Endothelial cell of hepatic sinusoid (primary cell): ENCODE measurements around the gene RABGGTA.

Experiments
- in situ Hi-C: cut with HindIII; loops from 2 replicates; pipeline ENCODE4 v1.10.0; 2017; ENCODE audit warnings: low sequenced_read_pairs

Gene RABGGTA

GRCh38 chr14:24307156-24307574 is 35.8 kb upstream of the RABGGTA start:
- in situ Hi-C loops, result no loop called here

- in situ Hi-C loops, result no loop called here
Observed at GRCh38 chr14:24304019-24304387, 32.6 kb upstream of the RABGGTA start.

- in situ Hi-C loops, result no loop called here
Observed at GRCh38 chr14:24300326-24300980, 29.1 kb upstream of the RABGGTA start.

GRCh38 chr14:24299255-24300191 is 28.1 kb upstream of the RABGGTA start, which contains the start of the genes DHRS1 and NOP9:
TSS of gene DHRS1 (minus strand) at chr14:24299780. CDS start at chr14:24299106, 674 bp downstream.
TSS of gene NOP9 (plus strand) at chr14:24299850. CDS start at chr14:24299955, 105 bp downstream.
- in situ Hi-C loops, result loop anchor here (5.0 to 10.0 kb wide), 2 partner anchors 37 to 95 kb away; partner anchors contain the start of genes TGM1 and TSSK4

GRCh38 chr14:24298892-24299254 is 27.5 kb upstream of the RABGGTA start:
- in situ Hi-C loops, result loop anchor here (5.0 to 10.0 kb wide), 2 partner anchors 37 to 94 kb away; partner anchors contain the start of genes TGM1 and TSSK4

GRCh38 chr14:24297190-24297964 is 26.0 kb upstream of the RABGGTA start:
- in situ Hi-C loops, result loop anchor here (5.0 to 10.0 kb wide), 2 partner anchors 35 to 93 kb away; partner anchors contain the start of genes TGM1 and TSSK4

GRCh38 chr14:24296341-24297157 is 25.2 kb upstream of the RABGGTA start:
- in situ Hi-C loops, result loop anchor here (5.0 to 10.0 kb wide), 2 partner anchors 34 to 92 kb away; partner anchors contain the start of genes TGM1 and TSSK4

GRCh38 chr14:24293525-24293924 is 22.1 kb upstream of the RABGGTA start:
- in situ Hi-C loops, result loop anchor here (10.0 kb wide), 1 partner anchor 89 kb away; the partner anchor contains the start of gene TSSK4

GRCh38 chr14:24292118-24292807 is 20.9 kb upstream of the RABGGTA start:
- in situ Hi-C loops, result loop anchor here (10.0 kb wide), 1 partner anchor 87 kb away; the partner anchor contains the start of gene TSSK4

GRCh38 chr14:24291446-24292117 is 20.2 kb upstream of the RABGGTA start:
- in situ Hi-C loops, result loop anchor here (10.0 kb wide), 1 partner anchor 87 kb away; the partner anchor contains the start of gene TSSK4

- in situ Hi-C loops, result loop anchor here (10.0 kb wide), 1 partner anchor 86 kb away; the partner anchor contains the start of gene TSSK4
Observed at GRCh38 chr14:24290746-24291145, 19.3 kb upstream of the RABGGTA start.

- in situ Hi-C loops, result loop anchor here (10.0 kb wide), 1 partner anchor 85 kb away; the partner anchor contains the start of gene TSSK4
Observed at GRCh38 chr14:24289649-24290280, 18.4 kb upstream of the RABGGTA start.

GRCh38 chr14:24286996-24287395 is 15.6 kb upstream of the RABGGTA start:
- in situ Hi-C loops, result no loop called here

GRCh38 chr14:24285351-24285750 is 14.0 kb upstream of the RABGGTA start:
- in situ Hi-C loops, result no loop called here

GRCh38 chr14:24284501-24285035 is 13.2 kb upstream of the RABGGTA start:
- in situ Hi-C loops, result no loop called here

- in situ Hi-C loops, result no loop called here
Observed at GRCh38 chr14:24283796-24284460, 12.5 kb upstream of the RABGGTA start.

- in situ Hi-C loops, result no loop called here
Observed at GRCh38 chr14:24282736-24283135, 11.3 kb upstream of the RABGGTA start.
